ENCODE measurements around the gene HS3ST3B1.

GRCh38 chr17:14360856-14361255, 60.0 kb downstream of the HS3ST3B1 start:
- TF ChIP-seq POLR2A (IDR thresholded peaks at IDR 0.05) (no peak), CTCF (IDR thresholded peaks at IDR 0.05) (no peak), POLR2AphosphoS5 (IDR thresholded peaks at IDR 0.05) (no peak)

Data from breast epithelium (tissue), 3 donors.